C4-2B (cell line): ENCODE data around the gene HCCS.

ENCODE experiments used
- ZFX ChIP-seq: fragments of 450-650 bp; IDR thresholded peaks from 2 replicates; pipeline ENCODE4 v1.6.1; 2017
- TF ChIP-seq, protein P1 (sequence below): fragments of 450-650 bp; conservative IDR thresholded peaks from 2 replicates; pipeline ENCODE4 v1.5.1; 2017; ENCODE audit warnings: mild to moderate bottlenecking

DNA sequence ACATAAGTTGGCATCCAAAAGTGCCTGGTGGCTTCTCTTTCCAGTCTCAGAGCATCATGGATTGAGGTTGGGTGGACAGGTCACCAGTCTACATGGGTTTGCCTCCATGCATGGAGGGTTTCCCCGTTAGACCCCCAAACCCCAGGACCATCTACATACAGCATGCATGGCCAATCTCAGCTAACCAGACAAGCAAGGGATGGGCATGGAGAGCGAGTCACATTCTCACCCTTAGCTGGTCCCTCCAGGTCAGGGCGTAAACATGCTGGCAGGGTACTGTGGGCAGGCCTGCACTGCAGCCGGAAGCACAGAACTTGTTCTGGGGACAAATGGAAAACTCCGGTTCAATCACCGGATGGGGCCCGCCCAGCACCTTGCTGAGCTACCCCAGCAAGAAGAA lies 37.3 kb downstream of the HCCS start:
- TF ChIP-seq, protein P1, sequence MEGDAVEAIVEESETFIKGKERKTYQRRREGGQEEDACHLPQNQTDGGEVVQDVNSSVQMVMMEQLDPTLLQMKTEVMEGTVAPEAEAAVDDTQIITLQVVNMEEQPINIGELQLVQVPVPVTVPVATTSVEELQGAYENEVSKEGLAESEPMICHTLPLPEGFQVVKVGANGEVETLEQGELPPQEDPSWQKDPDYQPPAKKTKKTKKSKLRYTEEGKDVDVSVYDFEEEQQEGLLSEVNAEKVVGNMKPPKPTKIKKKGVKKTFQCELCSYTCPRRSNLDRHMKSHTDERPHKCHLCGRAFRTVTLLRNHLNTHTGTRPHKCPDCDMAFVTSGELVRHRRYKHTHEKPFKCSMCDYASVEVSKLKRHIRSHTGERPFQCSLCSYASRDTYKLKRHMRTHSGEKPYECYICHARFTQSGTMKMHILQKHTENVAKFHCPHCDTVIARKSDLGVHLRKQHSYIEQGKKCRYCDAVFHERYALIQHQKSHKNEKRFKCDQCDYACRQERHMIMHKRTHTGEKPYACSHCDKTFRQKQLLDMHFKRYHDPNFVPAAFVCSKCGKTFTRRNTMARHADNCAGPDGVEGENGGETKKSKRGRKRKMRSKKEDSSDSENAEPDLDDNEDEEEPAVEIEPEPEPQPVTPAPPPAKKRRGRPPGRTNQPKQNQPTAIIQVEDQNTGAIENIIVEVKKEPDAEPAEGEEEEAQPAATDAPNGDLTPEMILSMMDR, result no peak
- no peak for TF ChIP-seq ZFX
